Right cardiac atrium (tissue), 5 donors: Measurements from ENCODE around the gene HOXC12. TPM values are rescaled to one million over a fixed set of nuclear protein-coding genes. Genes with fewer than 3 reads are reported as not detected.

ENCODE experiments used
- ATAC-seq, 2 donors: fragments of 200-7000 bp; cut with Tn5 transposase; one replicate each; pipeline versions ENCODE4 v1.8.0 to v1.9.1; 2020; ENCODE audit warnings: moderate library complexity in 2 of 2, mild to moderate bottlenecking in 1 of 2
- DNase-seq, 3 donors: peaks; one replicate each; pipeline ENCODE4 v3.0.0-alpha.2; 2020
- H3K27ac ChIP-seq: one replicate; pipeline ENCODE4 v1.5.1; 2013; ENCODE audit warnings: mild to moderate bottlenecking, low read length, control low read depth, moderate library complexity
- H3K27me3 ChIP-seq: one replicate; pipeline ENCODE4 v1.6.1; 2013; ENCODE audit not compliant: control insufficient read depth, insufficient read depth
- H3K4me1 ChIP-seq: one replicate; pipeline ENCODE4 v1.6.1; 2013; ENCODE audit warnings: low read length; ENCODE audit not compliant: control insufficient read depth, insufficient read depth
- H3K4me3 ChIP-seq: one replicate; pipeline ENCODE4 v1.5.1; 2013; ENCODE audit warnings: low read length, control low read depth
- H3K9me3 ChIP-seq: one replicate; pipeline ENCODE4 v1.6.1; 2013; ENCODE audit warnings: low read length; ENCODE audit not compliant: control insufficient read depth
- WGBS: extraction: QIAGEN DNeasy Blood & Tissue Kit; methylation state at CpG from one replicate; pipeline ENCODE4 v1.1.7; 2013; 5-methylcytosine and 5-hydroxymethylcytosine counted together
- intact Hi-C, 4 donors: fragments of 100-400 bp; cut with DNase I; formaldehyde crosslinking; loops; one replicate each; pipeline versions ENCODE4 v1.11.0 to v1.14.0; 2022 to 2023
- polyA plus RNA-seq: library from polyadenylated mRNA; stranded (reverse); fragments of 200-250 nt; gene quantifications from one replicate; pipeline ENCODE4 v1.2.3, GENCODE V29; 2013
- total RNA-seq, 4 donors: library from RNA; stranded (reverse); fragmentation: NEBNext Ultra II Directional; extraction: Animal tissue kit (Norgen Biotek cat#: 25700); gene quantifications; one replicate each; pipeline ENCODE4 v1.2.1, GENCODE V29; 2021
- donor health status: healthy with polysubstance abuse.
- donor health status: DM: no; HTN: yes; CAD: no.
- donor health status: DM: no; HTN: no; CAD: no.
- donor health status: DM: no; HTN: yes; CAD: no; lungs with severe emphysema.
- donor health status: DM: yes; HTN: yes; CAD: no.

Gene HOXC12
- total and polyA plus RNA-seq, 5 donors = not detected

DNA sequence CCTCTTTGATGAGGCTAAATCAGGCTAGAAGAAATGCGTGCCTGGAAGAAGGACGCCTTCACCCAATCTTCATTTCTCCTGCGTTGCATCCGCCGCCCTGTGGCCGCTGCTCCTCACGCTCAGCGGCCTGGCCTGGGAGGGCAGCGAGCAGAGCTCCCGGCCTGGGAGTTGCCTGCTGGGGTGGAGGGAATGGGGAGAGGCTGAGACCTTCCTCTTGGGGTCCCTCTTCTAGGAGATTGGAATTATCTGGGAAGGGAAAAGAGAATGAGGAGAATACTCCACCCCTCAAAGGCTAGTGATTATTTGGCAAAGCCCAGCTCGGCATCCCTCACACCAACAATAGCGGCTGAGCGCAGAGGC is 2.4 kb upstream of the HOXC12 start:
- no peaks in the 10 kb centered on the region for H3K27me3 ChIP-seq
- H3K27ac ChIP-seq = no peak overlapping the region
- no peak for DNase-seq
- H3K4me3 ChIP-seq = no peak overlapping the region
- intact Hi-C loops = no loop called here
- H3K4me1 ChIP-seq = no peaks in the 10 kb centered on the region
- WGBS = 15% methylated on average over 13 of the region's 13 CpGs
- no peak for ATAC-seq
- no peaks in the 10 kb centered on the region for H3K9me3 ChIP-seq

DNA sequence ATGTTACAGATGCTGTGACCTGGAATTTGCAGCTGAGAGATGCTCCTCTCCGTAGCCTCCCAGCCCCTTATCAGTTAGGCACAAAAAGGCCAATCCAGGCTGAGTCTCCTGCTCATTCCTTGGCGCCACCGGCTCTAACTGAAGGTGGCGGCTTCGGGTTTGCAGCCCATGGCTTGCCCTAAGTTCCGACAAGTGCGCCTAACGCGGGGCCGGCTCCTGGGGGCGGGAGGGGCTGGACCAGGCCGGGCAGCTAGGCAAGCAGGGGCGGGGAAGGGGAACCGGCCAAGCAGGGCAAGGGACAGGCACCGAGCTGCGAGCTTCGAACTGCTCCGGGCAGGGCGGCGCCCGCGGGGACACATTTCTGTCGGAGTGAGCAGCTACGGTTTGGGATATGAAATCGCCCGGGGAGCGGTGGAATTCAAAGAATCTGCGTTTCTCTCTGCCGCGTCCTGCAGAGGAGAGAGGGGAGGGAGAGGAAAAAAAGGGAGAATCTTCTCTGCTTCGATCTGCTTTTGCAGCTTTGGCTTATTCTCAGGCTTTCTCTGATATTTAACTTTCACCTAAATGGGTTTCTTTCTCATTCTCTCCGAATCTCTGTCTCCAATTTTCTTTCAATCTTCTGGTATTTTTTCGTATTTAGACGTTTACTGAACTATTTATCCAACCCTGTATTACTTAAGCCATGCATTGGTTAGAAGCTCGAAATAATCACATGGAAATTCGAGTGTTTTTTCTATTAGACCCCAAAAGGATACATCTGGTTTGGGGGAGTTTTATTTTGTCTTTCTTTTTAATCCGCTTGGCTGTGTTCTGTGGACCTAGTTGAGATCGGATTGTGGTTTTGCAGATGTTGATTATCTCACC is 1.6 kb upstream of the HOXC12 start:
- intact Hi-C loops = no loop called here
- ATAC-seq (no peak), DNase-seq (no peak)
- Histone ChIP-seq H3K27me3 (no peaks in the 10 kb centered on the region), H3K4me3 (no peak overlapping the region), H3K27ac (no peak overlapping the region), H3K4me1 (no peaks in the 10 kb centered on the region), H3K9me3 (no peaks in the 10 kb centered on the region)
- WGBS = 6% methylated on average over 38 of the region's 38 CpGs

DNA sequence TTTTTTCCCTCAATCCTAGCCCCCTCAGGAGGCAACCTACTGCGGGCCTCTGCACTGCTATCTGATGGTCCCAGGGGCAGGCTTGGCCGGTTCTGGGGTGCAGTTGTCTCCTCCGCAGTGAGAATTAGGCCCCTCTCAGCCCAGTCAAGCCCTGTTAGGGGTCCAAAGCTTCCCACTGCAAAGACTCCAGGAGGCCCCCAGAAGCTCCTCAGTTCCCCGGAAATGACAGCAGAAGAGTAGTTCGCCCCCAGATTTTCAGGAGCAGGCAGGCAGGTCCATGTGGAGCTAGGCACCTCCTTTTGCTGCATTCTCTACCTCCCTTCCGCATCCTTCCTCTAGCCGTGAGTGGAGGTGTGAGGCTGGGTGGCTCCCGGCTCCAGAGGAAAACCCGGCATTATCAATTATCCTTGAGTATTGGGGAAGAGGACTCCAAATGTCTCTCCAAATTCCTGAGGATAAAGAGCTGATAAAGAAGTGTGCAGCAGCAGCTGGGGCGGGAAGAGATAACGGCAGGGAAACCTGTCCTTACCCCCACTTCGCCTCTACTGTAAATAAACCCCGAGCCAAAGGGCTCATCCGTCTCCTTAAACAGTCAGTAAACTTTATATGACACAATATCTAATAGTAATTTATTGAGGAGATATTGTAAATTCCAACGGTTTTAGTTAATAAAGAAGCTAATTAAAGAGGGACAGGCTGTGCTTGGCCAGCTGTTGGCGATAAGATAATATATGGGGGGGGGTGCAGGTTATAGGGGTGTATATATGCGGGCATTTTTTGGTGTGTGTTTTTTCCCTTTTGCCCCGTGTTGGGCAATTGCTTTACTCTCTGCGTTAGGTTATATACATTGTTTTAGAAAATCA is 641 bp upstream of the HOXC12 start:
- no peak overlapping the region for H3K4me3 ChIP-seq
- no peak overlapping the region for H3K27ac ChIP-seq
- DNase-seq = no peak
- ATAC-seq = no peak
- no peaks in the 10 kb centered on the region for H3K9me3 ChIP-seq
- intact Hi-C loops = no loop called here
- 7% methylated on average over 19 of the region's 19 CpGs for WGBS
- H3K27me3 ChIP-seq = no peaks in the 10 kb centered on the region
- no peaks in the 10 kb centered on the region for H3K4me1 ChIP-seq

DNA sequence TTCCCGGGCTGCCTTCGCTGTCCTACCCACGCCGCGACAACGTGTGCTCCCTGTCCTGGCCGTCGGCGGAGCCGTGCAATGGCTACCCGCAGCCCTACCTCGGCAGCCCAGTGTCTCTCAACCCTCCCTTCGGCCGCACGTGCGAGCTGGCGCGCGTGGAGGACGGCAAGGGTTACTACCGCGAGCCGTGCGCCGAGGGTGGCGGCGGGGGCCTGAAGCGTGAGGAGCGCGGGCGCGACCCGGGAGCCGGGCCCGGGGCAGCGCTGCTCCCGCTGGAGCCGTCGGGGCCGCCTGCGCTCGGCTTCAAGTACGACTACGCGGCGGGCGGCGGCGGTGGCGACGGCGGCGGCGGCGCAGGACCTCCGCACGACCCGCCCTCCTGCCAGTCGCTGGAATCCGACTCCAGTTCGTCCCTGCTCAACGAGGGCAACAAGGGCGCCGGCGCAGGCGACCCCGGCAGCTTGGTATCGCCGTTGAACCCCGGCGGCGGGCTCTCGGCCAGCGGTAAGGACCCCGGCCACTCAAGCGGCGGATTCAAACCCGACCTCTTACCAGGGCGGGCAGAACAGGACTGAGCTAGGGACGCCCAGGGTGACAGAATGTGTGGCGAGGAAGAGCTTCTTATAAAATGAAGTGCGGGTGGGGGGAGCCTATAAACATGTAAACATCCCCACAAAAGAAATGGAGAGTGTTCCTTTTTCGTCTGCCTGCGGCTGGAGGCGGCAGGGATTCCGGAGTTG is 503 bp downstream of the HOXC12 start:
- no peaks in the 10 kb centered on the region for H3K27me3 ChIP-seq
- intact Hi-C loops = no loop called here
- ATAC-seq (no peak), DNase-seq (no peak)
- H3K4me1 ChIP-seq = no peaks in the 10 kb centered on the region
- no peaks in the 10 kb centered on the region for H3K9me3 ChIP-seq
- H3K4me3 ChIP-seq = no peak overlapping the region
- 3% methylated on average over 86 of the region's 86 CpGs for WGBS
- H3K27ac ChIP-seq = no peak overlapping the region

DNA sequence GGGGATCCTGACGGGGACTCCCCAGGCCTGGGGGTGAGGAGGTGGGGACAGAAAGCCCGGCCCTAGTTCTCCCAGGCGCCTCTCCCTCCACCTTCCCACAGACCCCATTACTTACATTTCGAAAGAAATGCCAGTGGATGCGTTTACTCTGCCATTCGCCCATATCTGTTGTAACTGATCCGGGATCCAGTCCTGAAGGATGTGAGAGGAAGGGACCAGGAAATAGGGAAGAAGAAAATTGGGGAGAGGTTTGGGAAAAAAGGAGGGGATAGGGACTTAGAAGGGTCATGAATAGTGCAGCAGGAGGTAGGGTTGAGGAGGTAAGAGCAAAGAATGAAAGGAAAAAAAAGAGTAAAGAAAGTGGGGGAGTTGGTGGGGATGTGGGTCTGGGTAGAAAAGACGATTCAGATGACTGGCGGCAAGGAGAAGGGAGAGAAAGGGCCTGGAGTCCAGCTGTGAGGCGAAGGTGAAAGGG is 1.1 kb downstream of the HOXC12 start:
- Histone ChIP-seq H3K4me3 (no peak overlapping the region), H3K4me1 (no peaks in the 10 kb centered on the region), H3K9me3 (no peaks in the 10 kb centered on the region), H3K27me3 (no peaks in the 10 kb centered on the region), H3K27ac (no peak overlapping the region)
- no peak for DNase-seq
- no peak for ATAC-seq
- WGBS = 7% methylated on average over 10 of the region's 10 CpGs
- intact Hi-C loops = no loop called here

DNA sequence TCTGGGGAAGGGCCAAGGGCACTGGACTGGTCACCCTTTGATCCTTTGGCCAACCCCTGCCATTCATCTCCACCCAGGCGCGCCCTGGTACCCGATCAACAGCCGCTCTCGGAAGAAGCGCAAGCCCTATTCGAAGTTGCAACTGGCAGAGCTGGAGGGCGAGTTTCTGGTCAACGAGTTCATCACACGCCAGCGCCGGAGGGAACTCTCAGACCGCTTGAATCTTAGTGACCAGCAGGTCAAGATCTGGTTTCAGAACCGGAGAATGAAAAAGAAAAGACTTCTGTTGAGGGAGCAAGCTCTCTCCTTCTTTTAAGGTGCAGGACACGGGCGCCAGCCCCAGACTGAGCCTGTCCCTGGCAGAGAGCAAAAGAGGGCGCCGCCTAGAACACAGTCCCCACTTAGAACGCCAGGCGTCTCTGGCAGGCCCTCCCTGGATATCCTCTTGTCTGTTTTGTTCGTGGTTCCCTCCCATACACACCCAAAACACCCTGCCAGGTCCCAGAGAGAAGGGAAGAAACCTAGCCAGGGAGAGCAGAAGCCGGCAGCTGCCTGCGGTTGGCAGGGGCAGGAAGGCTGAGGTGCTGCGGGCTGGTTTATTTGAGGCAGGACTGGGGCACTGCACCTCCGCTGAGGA is 1.7 kb downstream of the HOXC12 start:
- intact Hi-C loops = no loop called here

DNA sequence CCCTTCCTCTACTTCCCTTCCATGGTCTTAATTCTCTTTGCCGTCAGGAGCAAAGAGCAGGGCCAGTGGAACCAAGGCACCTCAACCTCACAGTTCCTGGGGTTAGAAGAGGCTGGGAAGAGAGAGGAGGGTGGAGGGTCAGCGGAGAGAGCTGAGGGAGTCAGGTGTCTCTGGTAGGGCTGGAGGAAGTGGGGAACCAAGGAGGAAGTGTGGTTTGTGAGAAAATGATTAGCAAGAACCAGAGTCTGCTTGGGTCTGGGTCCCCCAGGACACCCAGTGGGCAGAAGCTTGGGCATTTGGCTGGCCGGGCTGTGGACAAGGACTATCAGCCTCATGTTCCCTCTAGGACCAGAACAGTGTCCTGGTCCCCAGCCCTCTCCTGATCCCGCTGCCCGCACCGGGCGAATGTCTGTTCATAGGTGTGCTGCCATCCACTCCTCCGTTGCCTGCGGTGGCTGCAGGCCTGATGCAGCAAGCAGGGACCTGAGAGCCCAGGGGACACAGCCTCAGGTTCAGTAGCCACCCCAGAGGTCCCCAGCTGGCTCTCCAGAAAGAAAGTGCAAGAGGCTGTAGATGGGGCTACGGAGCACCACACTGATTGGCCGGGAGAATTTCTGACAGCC is 2.3 kb downstream of the HOXC12 start:
- Histone ChIP-seq H3K9me3 (no peaks in the 10 kb centered on the region), H3K4me1 (no peaks in the 10 kb centered on the region), H3K4me3 (no peak overlapping the region), H3K27ac (no peak overlapping the region), H3K27me3 (no peaks in the 10 kb centered on the region)
- DNase-seq (no peak), ATAC-seq (no peak)
- 12% methylated on average over 11 of the region's 11 CpGs for WGBS
- intact Hi-C loops = no loop called here

More for the DNA sequence above, 1.7 kb downstream of the HOXC12 start:
- DNase-seq = no peak
- no peaks in the 10 kb centered on the region for H3K9me3 ChIP-seq
- no peak overlapping the region for H3K4me3 ChIP-seq
- ATAC-seq = no peak
- H3K4me1 ChIP-seq = no peaks in the 10 kb centered on the region
- H3K27ac ChIP-seq = no peak overlapping the region
- 8% methylated on average over 25 of the region's 25 CpGs for WGBS
- H3K27me3 ChIP-seq = no peaks in the 10 kb centered on the region

DNA sequence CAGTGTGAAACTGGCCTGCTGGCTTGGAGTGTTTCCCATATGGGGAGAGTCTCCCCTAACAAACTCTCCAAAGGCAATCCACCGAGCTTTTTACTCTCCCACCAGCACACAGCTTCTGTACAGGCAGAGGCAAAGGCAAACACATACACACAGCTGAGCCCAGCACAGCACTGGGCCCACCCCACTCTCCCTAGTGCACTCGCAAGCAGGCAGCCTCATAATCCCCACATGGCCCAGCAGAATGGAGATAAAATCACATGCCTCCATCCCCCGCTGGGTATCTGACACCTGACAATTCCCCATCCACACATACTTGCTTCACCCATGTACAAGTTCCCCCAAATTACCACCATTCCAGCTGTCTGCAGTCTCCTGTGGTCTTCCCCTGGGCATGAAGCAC is 3.4 kb downstream of the HOXC12 start:
- H3K4me3 ChIP-seq = no peak overlapping the region
- H3K4me1 ChIP-seq = no peaks in the 10 kb centered on the region
- DNase-seq (no peak), ATAC-seq (no peak)
- no peak overlapping the region for H3K27ac ChIP-seq
- 8% methylated on average over 3 of the region's 3 CpGs for WGBS
- H3K9me3 ChIP-seq = no peaks in the 10 kb centered on the region
- no peaks in the 10 kb centered on the region for H3K27me3 ChIP-seq
- intact Hi-C loops = no loop called here

DNA sequence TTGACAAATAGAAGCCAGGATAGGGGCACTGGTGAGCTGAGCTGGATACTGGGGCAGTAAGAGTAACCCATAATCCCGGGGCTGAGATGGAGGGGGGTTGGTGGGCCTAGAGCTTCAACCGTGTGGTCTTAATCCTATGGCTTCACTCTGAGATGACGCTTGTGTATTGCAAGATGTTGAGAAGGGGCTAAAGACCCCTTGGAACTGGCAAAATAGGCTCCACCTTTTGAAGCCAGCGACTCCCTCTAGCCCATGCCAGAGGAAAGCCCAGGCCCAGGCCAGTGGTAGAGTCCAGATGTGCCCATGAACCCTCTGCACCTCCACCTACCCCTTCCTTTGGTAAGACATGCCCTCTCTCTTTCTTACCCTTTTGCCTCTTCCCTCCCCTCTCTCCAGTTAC is 4.6 kb downstream of the HOXC12 start:
- ATAC-seq = no peak
- Histone ChIP-seq H3K27ac (no peak overlapping the region), H3K4me3 (no peak overlapping the region), H3K4me1 (no peaks in the 10 kb centered on the region), H3K9me3 (no peaks in the 10 kb centered on the region), H3K27me3 (no peaks in the 10 kb centered on the region)
- DNase-seq = no peak
- whole genome bisulfite sequencing = 14% methylated on average over 4 of the region's 4 CpGs
- intact Hi-C loops = no loop called here
